Type B pancreatic cell (in vitro differentiated cells): ENCODE measurements around the gene DPH5. TPM values are rescaled to one million over a fixed set of nuclear protein-coding genes. Genes with fewer than 3 reads are reported as not detected.

Source experiments
- DNase-seq: peaks from one replicate; pipeline ENCODE4 v3.0.0; 2021; ENCODE audit warnings: mixed read lengths; ENCODE audit not compliant: unreplicated experiment; ENCODE audit errors: extremely low spot score
- H3K27ac Mint-ChIP-seq: 2 replicates; pipeline ENCODE4 v1.8.0; 2021; ENCODE audit warnings: mild to moderate bottlenecking, mixed read lengths
- H3K27me3 Mint-ChIP-seq: 2 replicates; pipeline ENCODE4 v1.8.0; 2021; ENCODE audit warnings: mixed read lengths
- H3K36me3 Mint-ChIP-seq: 2 replicates; pipeline ENCODE4 v1.8.0; 2021; ENCODE audit warnings: mixed read lengths
- H3K4me1 Mint-ChIP-seq: one replicate; pipeline ENCODE4 v1.8.0; 2021; ENCODE audit warnings: mixed read lengths; ENCODE audit not compliant: unreplicated experiment
- H3K4me3 Mint-ChIP-seq: 2 replicates; pipeline ENCODE4 v1.8.0; 2021; ENCODE audit warnings: mild to moderate bottlenecking, mixed read lengths
- H3K9me3 Mint-ChIP-seq: 2 replicates; pipeline ENCODE4 v1.8.0; 2021; ENCODE audit warnings: mixed read lengths
- total RNA-seq: library from RNA; stranded (reverse); gene quantifications from 2 replicates; pipeline ENCODE4 v1.2.1, GENCODE V29; 2021; ENCODE audit warnings: low replicate concordance
- TF ChIP-seq, protein P1 (sequence below): fragments of 200-600 bp; sonication (generic); conservative IDR thresholded peaks from 2 replicates; pipeline ENCODE4 v1.5.0; 2021; ENCODE audit warnings: antibody characterized with exemption, mild to moderate bottlenecking

The DPH5 gene
- total RNA-seq, 1 donor from 2014 or later = 62.0 TPM

- no peak overlapping the region for H3K27ac Mint-ChIP-seq
- H3K27me3 Mint-ChIP-seq = no peaks in the 10 kb centered on the region
- no peak for DNase-seq
- TF ChIP-seq, protein P1, sequence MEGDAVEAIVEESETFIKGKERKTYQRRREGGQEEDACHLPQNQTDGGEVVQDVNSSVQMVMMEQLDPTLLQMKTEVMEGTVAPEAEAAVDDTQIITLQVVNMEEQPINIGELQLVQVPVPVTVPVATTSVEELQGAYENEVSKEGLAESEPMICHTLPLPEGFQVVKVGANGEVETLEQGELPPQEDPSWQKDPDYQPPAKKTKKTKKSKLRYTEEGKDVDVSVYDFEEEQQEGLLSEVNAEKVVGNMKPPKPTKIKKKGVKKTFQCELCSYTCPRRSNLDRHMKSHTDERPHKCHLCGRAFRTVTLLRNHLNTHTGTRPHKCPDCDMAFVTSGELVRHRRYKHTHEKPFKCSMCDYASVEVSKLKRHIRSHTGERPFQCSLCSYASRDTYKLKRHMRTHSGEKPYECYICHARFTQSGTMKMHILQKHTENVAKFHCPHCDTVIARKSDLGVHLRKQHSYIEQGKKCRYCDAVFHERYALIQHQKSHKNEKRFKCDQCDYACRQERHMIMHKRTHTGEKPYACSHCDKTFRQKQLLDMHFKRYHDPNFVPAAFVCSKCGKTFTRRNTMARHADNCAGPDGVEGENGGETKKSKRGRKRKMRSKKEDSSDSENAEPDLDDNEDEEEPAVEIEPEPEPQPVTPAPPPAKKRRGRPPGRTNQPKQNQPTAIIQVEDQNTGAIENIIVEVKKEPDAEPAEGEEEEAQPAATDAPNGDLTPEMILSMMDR = no peak
- no peaks in the 10 kb centered on the region for H3K9me3 Mint-ChIP-seq
- peaks cover 9% of the 10 kb centered on the region for H3K36me3 Mint-ChIP-seq
- H3K4me1 Mint-ChIP-seq = peaks cover 16% of the 10 kb centered on the region
- no peak overlapping the region for H3K4me3 Mint-ChIP-seq
Measured at GRCh38 chr1:101030881-101031280, 5.3 kb upstream of the DPH5 start.

GRCh38 chr1:101029184-101029583 is 3.6 kb upstream of the DPH5 start:
- Mint-ChIP-seq H3K4me1 (peaks cover 16% of the 10 kb centered on the region), H3K27ac (no peak overlapping the region), H3K36me3 (peaks cover 9% of the 10 kb centered on the region), H3K9me3 (no peaks in the 10 kb centered on the region), H3K27me3 (no peaks in the 10 kb centered on the region), H3K4me3 (no peak overlapping the region)
- no peak for DNase-seq
- TF ChIP-seq, protein P1 = no peak

GRCh38 chr1:101028466-101028865 is 2.9 kb upstream of the DPH5 start:
- H3K27me3 Mint-ChIP-seq = no peaks in the 10 kb centered on the region
- TF ChIP-seq, protein P1 = no peak
- DNase-seq = no peak
- no peak overlapping the region for H3K27ac Mint-ChIP-seq
- H3K4me3 Mint-ChIP-seq = no peak overlapping the region
- H3K9me3 Mint-ChIP-seq = no peaks in the 10 kb centered on the region
- peaks cover 16% of the 10 kb centered on the region for H3K4me1 Mint-ChIP-seq
- H3K36me3 Mint-ChIP-seq = peaks cover 9% of the 10 kb centered on the region

GRCh38 chr1:101027194-101027772 is 1.7 kb upstream of the DPH5 start:
- H3K4me1 Mint-ChIP-seq = peaks cover 16% of the 10 kb centered on the region
- H3K27ac Mint-ChIP-seq = peak overlapping the region; percentile 10
- DNase-seq = no peak
- H3K4me3 Mint-ChIP-seq = peak overlapping the region; percentile 70
- peaks cover 12% of the 10 kb centered on the region for H3K36me3 Mint-ChIP-seq
- H3K9me3 Mint-ChIP-seq = no peaks in the 10 kb centered on the region
- TF ChIP-seq, protein P1 = no peak
- H3K27me3 Mint-ChIP-seq = no peaks in the 10 kb centered on the region

DNA sequence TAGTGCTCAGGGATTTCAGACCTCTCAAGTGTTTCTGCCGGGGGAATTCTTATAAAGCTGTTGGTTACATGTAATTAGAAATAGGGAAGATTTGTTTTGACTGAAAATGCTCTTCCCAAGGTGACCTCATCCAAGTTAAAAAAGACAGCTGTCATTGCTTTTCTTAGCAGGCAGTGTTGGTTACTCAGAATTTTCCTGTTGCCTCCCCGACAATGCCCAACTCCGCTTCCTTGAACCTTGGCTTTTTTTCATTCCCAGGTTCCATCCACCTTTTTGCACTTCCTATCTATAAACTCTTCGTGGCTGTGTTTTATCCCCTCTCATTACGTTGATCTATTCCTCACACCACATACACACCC is 825 bp upstream of the DPH5 start:
- no peaks in the 10 kb centered on the region for H3K9me3 Mint-ChIP-seq
- DNase-seq = no peak
- peak overlapping the region; percentile 100 for H3K4me3 Mint-ChIP-seq
- H3K4me1 Mint-ChIP-seq = peaks cover 16% of the 10 kb centered on the region
- no peaks in the 10 kb centered on the region for H3K27me3 Mint-ChIP-seq
- peaks cover 12% of the 10 kb centered on the region for H3K36me3 Mint-ChIP-seq
- TF ChIP-seq, protein P1 = no peak
- H3K27ac Mint-ChIP-seq = peak overlapping the region; percentile 96

DNA sequence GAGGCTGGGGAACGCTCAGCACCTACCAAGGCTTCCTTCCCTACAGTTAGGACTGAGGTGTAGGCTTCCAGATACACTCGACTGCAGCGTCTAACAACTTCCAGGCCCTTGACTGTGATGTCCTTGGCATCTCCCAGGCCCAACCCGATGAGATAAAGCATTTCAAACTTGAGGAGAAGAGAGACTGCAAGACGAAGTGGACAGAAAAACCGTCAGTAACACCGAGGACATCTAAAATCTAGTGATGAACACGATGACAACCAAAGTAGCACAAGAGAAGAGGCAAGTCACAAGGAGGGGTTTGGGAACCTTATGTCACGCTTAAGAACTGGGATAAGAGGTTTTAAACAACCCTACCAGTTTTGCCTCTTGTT is 314 bp downstream of the DPH5 start:
- H3K27me3 Mint-ChIP-seq = no peaks in the 10 kb centered on the region
- peaks cover 16% of the 10 kb centered on the region for H3K4me1 Mint-ChIP-seq
- H3K9me3 Mint-ChIP-seq = no peaks in the 10 kb centered on the region
- DNase-seq = no peak
- H3K4me3 Mint-ChIP-seq = peak overlapping the region; percentile 100
- H3K36me3 Mint-ChIP-seq = peaks cover 15% of the 10 kb centered on the region
- TF ChIP-seq, protein P1 = no peak
- peak overlapping the region; percentile 96 for H3K27ac Mint-ChIP-seq
